HG03095 (cell line): ENCODE results near the gene GNL1.
A peak's percentile ranks its signal among the peaks of the same experiment; 100 is the strongest.
"Not testable (repeated sequence)": the region's sequence is repeated elsewhere in the genome, so short reads cannot be mapped to it uniquely, and the experiment has no call there.

Source experiments
- ATAC-seq: cut with Tn5 transposase; IDR thresholded peaks from one replicate; pipeline ENCODE4 v1.9.1; 2021; ENCODE audit warnings: moderate library complexity; ENCODE audit not compliant: unreplicated experiment

GNL1 gene

GRCh38 chr6:30556066-30556905, at the start of gene GNL1:
Gene GNL1 (minus strand): TSS chr6:30556489. CDS start chr6:30556203, 286 bp downstream.
- ATAC-seq = peak; percentile 61

- ATAC-seq = no peak
Measured at GRCh38 chr6:30603961-30604360, 47.7 kb upstream of the GNL1 start.

- no peak for ATAC-seq
Measured at GRCh38 chr6:30601815-30602641, 45.7 kb upstream of the GNL1 start.

DNA sequence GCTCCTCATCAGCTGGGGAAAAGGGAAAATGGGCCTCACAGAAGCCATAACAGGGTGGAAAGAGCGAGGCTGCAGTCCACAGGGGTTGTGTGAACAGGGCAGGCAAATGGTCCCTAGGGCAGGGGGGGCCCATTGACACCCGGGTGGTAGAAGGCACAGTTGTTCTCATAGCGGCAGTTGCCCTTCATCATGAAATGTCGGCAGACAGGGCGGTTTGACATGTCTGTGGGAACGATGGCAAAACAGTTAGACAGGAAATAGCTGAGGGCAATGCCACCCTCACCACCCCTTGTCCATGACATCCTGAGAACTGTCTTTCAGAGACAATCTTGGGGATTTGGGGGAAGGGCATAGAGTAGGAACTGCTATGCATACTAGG, 45.1 kb upstream of the GNL1 start:
- no peak for ATAC-seq

- ATAC-seq = no peak
Measured at GRCh38 chr6:30600451-30600961, 44.2 kb upstream of the GNL1 start.

DNA sequence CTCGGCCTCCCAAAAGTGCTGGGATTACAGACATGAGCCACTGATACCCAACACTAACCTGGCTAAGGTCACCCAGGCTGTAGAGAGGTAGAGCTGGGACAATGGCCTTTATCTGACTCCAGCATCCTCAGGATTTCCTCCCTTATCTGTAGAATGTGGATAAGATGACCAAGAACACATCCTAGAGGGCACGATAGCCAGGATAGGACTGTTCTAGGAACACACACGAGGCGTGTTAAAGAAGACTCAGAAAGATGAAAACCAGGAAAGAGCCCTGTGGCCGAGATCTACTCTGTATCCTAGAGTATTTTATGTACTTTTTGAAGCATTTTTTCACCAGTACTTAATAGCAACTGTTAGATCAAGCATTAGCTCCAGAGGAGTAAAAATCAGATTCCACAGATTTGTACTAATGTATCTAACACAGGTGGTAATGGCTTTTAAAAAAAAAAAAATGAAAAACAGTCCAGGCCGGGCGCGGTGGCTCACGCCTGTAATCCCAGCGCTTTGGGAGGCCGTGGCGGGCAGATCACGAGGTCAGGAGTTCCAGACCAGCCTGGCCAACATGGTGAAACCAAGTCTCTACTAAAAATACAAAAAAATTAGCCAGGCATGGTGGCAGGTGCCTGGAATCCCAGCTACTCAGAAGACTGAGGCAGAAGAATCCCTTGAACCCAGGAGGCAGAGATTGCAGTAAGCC, 43.5 kb upstream of the GNL1 start:
- no peak for ATAC-seq

GRCh38 chr6:30598912-30599624, 42.8 kb upstream of the GNL1 start:
- ATAC-seq = no peak

GRCh38 chr6:30597315-30598144, 41.2 kb upstream of the GNL1 start:
- ATAC-seq = not testable (repeated sequence)

DNA sequence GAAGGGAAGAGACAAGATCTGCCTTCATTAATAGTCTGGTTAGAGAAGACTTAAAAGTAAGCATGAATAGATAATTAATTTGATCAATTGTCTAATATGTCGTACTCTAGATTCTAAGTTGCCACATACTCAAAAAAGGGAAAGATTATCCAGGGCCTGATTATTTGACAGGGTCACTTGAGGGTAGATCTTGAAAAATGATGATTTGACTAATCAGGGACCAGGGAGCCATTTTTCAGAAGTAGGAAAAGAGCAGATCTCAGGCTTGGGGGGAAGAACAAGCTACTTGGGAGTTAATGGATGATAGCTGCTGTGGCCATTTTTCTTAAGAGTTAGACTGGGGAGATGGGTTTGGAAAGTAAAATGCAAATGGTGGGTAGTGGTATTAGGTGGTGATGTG, 36.0 kb upstream of the GNL1 start:
- ATAC-seq = no peak

DNA sequence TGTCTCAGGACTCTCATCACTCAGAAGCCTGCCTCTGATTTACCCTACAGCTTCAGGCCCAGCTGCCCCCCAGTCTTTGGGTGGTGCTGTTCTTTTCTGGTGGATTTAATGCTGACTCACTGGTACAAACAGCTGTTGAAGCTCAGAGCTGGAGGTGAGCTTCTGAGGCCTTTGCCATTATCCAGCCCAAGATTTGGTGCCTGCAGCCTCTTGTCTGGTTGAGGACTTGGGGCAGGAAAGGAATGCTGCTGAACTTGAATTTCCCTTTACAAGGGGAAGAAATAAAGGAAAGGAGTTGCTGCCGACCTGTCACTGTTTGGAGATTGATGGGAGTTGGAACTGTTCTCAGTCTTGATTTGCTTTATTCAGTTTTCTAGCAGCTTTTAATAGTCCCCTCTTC, 34.7 kb upstream of the GNL1 start:
- ATAC-seq = no peak

DNA sequence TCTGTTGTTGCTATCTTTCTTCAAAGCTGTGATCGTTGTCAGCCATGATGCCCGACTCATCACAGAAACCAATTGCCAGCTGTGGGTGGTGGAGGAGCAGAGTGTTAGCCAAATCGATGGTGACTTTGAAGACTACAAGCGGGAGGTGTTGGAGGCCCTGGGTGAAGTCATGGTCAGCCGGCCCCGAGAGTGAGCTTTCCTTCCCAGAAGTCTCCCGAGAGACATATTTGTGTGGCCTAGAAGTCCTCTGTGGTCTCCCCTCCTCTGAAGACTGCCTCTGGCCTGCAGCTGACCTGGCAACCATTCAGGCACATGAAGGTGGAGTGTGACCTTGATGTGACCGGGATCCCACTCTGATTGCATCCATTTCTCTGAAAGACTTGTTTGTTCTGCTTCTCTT, 34.2 kb upstream of the GNL1 start:
- ATAC-seq = no peak

GRCh38 chr6:30589754-30590358, 33.6 kb upstream of the GNL1 start:
- ATAC-seq = no peak

GRCh38 chr6:30583921-30584320, 27.6 kb upstream of the GNL1 start:
- no peak for ATAC-seq

GRCh38 chr6:30578051-30578450, 21.8 kb upstream of the GNL1 start:
- ATAC-seq = no peak

DNA sequence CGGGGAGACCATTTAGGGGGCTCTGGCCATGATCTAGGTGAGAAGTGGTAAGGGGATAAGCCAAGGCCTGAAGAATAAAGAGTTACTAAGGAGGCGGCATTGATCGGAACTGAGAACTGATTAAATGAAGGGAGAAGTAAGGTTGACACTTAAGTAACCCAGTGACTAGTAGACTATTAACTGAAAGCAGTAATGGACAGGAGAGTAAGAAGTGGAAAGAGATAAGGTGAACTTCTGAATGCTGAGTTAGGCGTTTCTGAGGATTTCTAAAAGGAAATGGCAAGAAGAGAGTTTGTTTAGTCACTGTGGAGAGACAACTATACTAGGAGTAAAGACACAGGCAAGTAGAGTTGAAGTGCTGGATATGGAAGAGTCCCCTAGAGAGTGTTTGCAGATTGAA, 16.8 kb upstream of the GNL1 start:
- ATAC-seq = no peak

DNA sequence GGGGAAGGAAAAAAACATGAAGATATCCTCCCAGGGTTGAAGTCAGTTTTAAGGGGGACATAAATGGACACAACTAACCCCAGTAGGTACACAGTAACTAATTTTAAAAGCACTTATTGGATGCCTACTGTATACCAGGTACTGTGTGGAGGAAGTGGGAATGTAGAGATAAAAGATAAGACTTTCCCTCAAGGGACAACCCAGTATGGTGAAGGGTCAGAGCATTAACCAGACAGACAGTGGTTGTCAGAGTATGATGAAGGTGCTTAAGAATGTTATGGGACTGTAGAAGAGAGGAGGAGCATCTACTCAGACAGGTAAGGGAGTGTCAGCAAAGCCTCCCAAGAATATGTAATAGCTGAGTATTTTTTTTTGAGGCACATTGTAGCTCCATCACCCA, 15.9 kb upstream of the GNL1 start:
- ATAC-seq = no peak

DNA sequence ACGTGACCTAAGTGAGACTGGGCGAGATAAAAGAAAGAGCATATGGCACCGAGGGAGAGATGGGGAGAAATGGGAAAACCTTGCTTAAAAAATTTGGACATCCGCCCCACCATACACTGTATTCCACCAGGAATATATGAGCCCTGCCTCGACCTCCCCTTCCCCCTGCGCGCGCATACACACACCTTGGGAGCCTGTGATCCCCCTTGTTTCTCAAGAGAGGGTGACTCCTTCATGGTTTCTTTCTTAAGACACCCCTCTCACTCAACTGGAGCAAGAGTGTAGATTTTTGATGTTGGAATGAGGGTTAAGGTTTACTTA, 15.4 kb upstream of the GNL1 start:
- no peak for ATAC-seq

- peak; percentile 84 for ATAC-seq
Measured at GRCh38 chr6:30571075-30571761, 14.9 kb upstream of the GNL1 start, which contains the start of gene ABCF1. Gene ABCF1 (plus strand): TSS chr6:30571442. CDS start chr6:30571488, 46 bp downstream.

DNA sequence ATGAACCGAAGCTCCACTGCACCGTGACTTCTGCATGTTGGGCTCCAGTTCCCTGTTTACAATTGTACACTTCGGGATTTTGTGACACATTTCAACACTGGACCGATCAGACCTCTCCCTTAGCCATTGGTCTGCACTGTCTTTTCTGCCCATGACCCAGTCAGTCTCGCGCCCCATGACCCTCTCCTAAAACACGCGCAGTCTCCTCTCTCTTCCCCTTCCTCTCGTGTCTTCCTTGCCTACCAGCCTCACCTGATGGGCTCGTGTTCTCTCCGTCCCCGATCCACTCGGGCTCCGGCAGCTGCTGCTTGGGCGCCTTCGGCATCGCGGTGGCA, 14.4 kb upstream of the GNL1 start:
- ATAC-seq = no peak
